ENCODE results near the gene CANT1. TPM values are rescaled to one million over a fixed set of nuclear protein-coding genes. Genes with fewer than 3 reads are reported as not detected.

CANT1 gene
- total and polyA plus RNA-seq, 2 of the 13 experiments (the other 11 are each of a cell fraction or from before 2014, with no cell fraction given) = 34.1 to 42.1 TPM

DNA sequence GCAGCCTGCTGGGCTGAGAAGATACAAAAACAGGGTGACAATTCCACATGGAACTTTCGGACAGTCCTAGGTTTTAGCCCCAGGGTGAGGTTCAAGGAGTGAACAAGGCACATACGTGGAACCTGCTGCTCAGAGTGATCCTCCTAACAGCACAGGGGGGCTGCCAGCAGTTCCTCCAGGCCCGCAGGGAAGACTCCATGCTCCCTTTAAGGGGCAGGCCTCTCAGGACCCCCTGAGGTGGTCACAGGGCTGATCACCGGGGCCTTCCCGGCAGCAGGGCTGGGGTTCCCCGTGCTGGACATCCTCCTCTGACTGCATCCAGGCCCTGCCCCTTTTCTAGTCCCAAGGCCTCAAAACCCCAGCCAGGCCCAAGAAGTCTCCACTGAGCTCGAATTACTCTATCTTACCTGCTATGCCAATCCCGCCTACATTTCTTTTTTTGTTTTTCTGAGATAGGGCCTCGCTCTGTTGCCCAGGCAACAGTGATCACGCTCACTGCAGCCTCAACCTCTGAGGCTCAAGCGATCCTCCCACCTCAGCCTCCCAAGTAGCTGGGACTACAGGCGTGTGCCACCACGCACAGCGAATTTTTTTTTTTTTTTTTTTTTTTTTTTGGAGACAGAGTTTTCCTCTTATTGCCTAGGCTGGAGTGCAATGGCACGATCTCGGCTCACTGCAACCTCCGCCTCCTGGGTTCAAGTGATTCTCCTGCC is 10.4 kb downstream of the CANT1 start:
- POLR2A ChIA-PET = no interaction called here
- Histone ChIP-seq H3K9me3 (ENCODE audit: low read length) (no peaks in the 10 kb centered on the region), H3K4me1 (ENCODE audit: insufficient read depth, low read length) (peaks cover 14% of the 10 kb centered on the region), H3K4me3 (replicated peaks in 1 of 3; ENCODE audit: insufficient read depth in 1 of 3, low read depth in 2 of 3, low read length in 3 of 3) (no peak overlapping the region), H2AFZ (ENCODE audit: low read length) (no peak overlapping the region), H3K36me3 (replicated peaks in 1 of 2; ENCODE audit: control insufficient read depth in 1 of 2, insufficient read depth in 2 of 2, low read length in 2 of 2) (peaks cover 25 to 66% of the 10 kb centered on the region in 2 experiments), H3K4me2 (ENCODE audit: low read depth, low read length) (no peak overlapping the region), H3K9ac (ENCODE audit: insufficient read depth, low read depth, low read length) (no peak overlapping the region), H3K27me3 (ENCODE audit: control insufficient read depth in 1 of 2, insufficient read depth in 2 of 2, low read length in 2 of 2) (no peaks in the 10 kb centered on the region), H3K79me2 (ENCODE audit: insufficient read depth, low read length) (peaks cover 28% of the 10 kb centered on the region), H4K20me1 (ENCODE audit: insufficient read depth, low read length) (no peaks in the 10 kb centered on the region; the same call in 1 of the 2 replicates), H3K27ac (ENCODE audit: extremely low read length, insufficient read depth, low read length) (no peak overlapping the region)
- CTCF ChIA-PET (ENCODE audit: low intra/inter-chr PET ratio, low total read pairs) = no interaction called here
- 97% methylated on average over 16 of the region's 17 CpGs for WGBS (ENCODE audit: low lambda C conversion rate)
- in situ Hi-C loops (cut with HindIII; ENCODE audit: extremely low pct_ligation_motif_present, low pct_unique_long_range_greater_than_20kb) = no loop called here
- intact Hi-C loops (cut with micrococcal nuclease; ENCODE audit: unreplicated experiment) = no loop called here
- ATAC-seq (no peak), FAIRE-seq (no peak), DNase-seq (ENCODE audit: low spot score) (no peak)
- TF ChIP-seq, protein P1, sequence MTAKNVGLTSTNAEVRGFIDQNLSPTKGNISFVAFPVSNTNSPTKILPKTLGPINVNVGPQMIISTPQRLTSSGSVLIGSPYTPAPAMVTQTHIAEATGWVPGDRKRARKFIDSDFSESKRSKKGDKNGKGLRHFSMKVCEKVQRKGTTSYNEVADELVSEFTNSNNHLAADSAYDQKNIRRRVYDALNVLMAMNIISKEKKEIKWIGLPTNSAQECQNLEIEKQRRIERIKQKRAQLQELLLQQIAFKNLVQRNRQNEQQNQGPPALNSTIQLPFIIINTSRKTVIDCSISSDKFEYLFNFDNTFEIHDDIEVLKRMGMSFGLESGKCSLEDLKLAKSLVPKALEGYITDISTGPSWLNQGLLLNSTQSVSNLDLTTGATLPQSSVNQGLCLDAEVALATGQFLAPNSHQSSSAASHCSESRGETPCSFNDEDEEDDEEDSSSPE (CRISPR knock-in tag; IDR thresholded peaks at IDR 0.05) = no peak
- TF ChIP-seq ZNF562 (CRISPR knock-in tag; IDR thresholded peaks at IDR 0.05; ENCODE audit: borderline replicate concordance) (no peak), MEIS1 (CRISPR knock-in tag; IDR thresholded peaks at IDR 0.05; ENCODE audit: borderline replicate concordance) (no peak)
- TF ChIP-seq, protein P2, sequence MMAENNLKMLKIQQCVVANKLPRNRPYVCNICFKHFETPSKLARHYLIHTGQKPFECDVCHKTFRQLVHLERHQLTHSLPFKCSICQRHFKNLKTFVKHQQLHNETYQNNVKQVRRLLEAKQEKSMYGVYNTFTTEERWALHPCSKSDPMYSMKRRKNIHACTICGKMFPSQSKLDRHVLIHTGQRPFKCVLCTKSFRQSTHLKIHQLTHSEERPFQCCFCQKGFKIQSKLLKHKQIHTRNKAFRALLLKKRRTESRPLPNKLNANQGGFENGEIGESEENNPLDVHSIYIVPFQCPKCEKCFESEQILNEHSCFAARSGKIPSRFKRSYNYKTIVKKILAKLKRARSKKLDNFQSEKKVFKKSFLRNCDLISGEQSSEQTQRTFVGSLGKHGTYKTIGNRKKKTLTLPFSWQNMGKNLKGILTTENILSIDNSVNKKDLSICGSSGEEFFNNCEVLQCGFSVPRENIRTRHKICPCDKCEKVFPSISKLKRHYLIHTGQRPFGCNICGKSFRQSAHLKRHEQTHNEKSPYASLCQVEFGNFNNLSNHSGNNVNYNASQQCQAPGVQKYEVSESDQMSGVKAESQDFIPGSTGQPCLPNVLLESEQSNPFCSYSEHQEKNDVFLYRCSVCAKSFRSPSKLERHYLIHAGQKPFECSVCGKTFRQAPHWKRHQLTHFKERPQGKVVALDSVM (CRISPR knock-in tag; IDR thresholded peaks at IDR 0.05) = peak; percentile 61
- no TSS peak for BruUV-seq (replicated peaks)
